Neural cell (in vitro differentiated cells): ENCODE data around the gene COTL1. TPM values are rescaled to one million over a fixed set of nuclear protein-coding genes. Genes with fewer than 3 reads are reported as not detected.

Experiments used
- H2AFZ ChIP-seq: fragments of 200-600, 300-800 bp; sonication (generic), shearing (Covaris generic); 2 replicates; pipeline ENCODE4 v1.6.0; 2014; ENCODE audit warnings: low read depth, mild to moderate bottlenecking, antibody characterized with exemption, low read length, moderate library complexity
- H3F3A ChIP-seq: fragments of 200-600 bp; shearing (Covaris generic); 2 replicates; pipeline ENCODE4 v1.6.1; 2016; ENCODE audit warnings: mild to moderate bottlenecking, moderate library complexity, mixed read lengths, antibody characterized with exemption, low read length; ENCODE audit not compliant: insufficient read depth, poor library complexity, severe bottlenecking
- H3K27ac ChIP-seq: fragments of 200-600, 300-800 bp; sonication (generic), shearing (Covaris generic); 2 replicates; pipeline ENCODE4 v1.5.1; 2014; ENCODE audit warnings: mild to moderate bottlenecking, low read length, moderate library complexity
- H3K27me3 ChIP-seq: fragments of 300-800, 200-600 bp; sonication (generic), shearing (Covaris generic); 2 replicates; pipeline ENCODE4 v1.6.0; 2014; ENCODE audit warnings: mild to moderate bottlenecking, low read depth, low read length, moderate library complexity; ENCODE audit not compliant: insufficient read depth
- H3K36me3 ChIP-seq: fragments of 300-800, 200-600 bp; sonication (generic), shearing (Covaris generic); 2 replicates; pipeline ENCODE4 v1.5.1; 2014; ENCODE audit warnings: mild to moderate bottlenecking, antibody characterized with exemption, low read length, moderate library complexity; ENCODE audit not compliant: insufficient read depth
- H3K4me2 ChIP-seq: fragments of 300-800, 200-600 bp; sonication (generic), shearing (Covaris generic); 2 replicates; pipeline ENCODE4 v1.6.0; 2014; ENCODE audit warnings: mild to moderate bottlenecking, low read length
- H3K4me3 ChIP-seq: fragments of 300-800, 200-600 bp; sonication (generic), shearing (Covaris generic); 2 replicates; pipeline ENCODE4 v1.5.1; 2014; ENCODE audit warnings: mild to moderate bottlenecking, low read length, moderate library complexity
- H3K79me2 ChIP-seq: fragments of 200-600 bp; shearing (Covaris generic); replicated peaks from 2 replicates; pipeline ENCODE4 v1.6.0; 2014; ENCODE audit warnings: mild to moderate bottlenecking, low read length, moderate library complexity; ENCODE audit not compliant: insufficient read depth
- H3K9ac ChIP-seq: fragments of 300-800, 200-600 bp; sonication (generic), shearing (Covaris generic); 2 replicates; pipeline ENCODE4 v1.6.1; 2016; ENCODE audit warnings: mild to moderate bottlenecking, low read length, mixed read lengths
- H3K9me2 ChIP-seq: fragments of 200-600 bp; shearing (Covaris generic); 2 replicates; pipeline ENCODE4 v1.6.1; 2016; ENCODE audit warnings: mild to moderate bottlenecking, low read length, mixed read lengths; ENCODE audit not compliant: insufficient read depth
- H3K9me3 ChIP-seq: fragments of 200-600, 300-800 bp; sonication (generic), shearing (Covaris generic); 2 replicates; pipeline ENCODE4 v1.6.1; 2016; ENCODE audit warnings: mild to moderate bottlenecking, mixed run types, low read length, moderate library complexity, mixed read lengths
- H4K20me1 ChIP-seq: fragments of 200-600 bp; shearing (Covaris generic); 2 replicates; pipeline ENCODE4 v1.6.1; 2016; ENCODE audit warnings: mild to moderate bottlenecking, mixed run types; ENCODE audit not compliant: insufficient read depth
- EP300 ChIP-seq: fragments of 450-650 bp; conservative IDR thresholded peaks from 2 replicates; pipeline ENCODE4 v1.6.1; 2014; ENCODE audit warnings: antibody characterized with exemption, mild to moderate bottlenecking, moderate library complexity; ENCODE audit not compliant: poor library complexity, severe bottlenecking
- EZH2 ChIP-seq: fragments of 200-600, 300-800 bp; shearing (Covaris generic), sonication (generic); IDR thresholded peaks from 2 replicates; pipeline ENCODE4 v1.6.1; 2014; ENCODE audit warnings: antibody characterized with exemption, low read length, borderline replicate concordance, mild to moderate bottlenecking; ENCODE audit not compliant: insufficient read depth, poor library complexity, severe bottlenecking
- MXI1 ChIP-seq: fragments of 450-650 bp; conservative IDR thresholded peaks from 2 replicates; pipeline ENCODE4 v1.6.1; 2014; ENCODE audit warnings: antibody characterized with exemption, mild to moderate bottlenecking; ENCODE audit not compliant: poor library complexity, severe bottlenecking
- POLR2AphosphoS5 ChIP-seq: IDR thresholded peaks from 2 replicates; pipeline ENCODE4 v1.6.1; 2012
- RAD21 ChIP-seq: fragments of 450-650 bp; conservative IDR thresholded peaks from 2 replicates; pipeline ENCODE4 v1.6.1; 2014; ENCODE audit warnings: antibody characterized with exemption, mild to moderate bottlenecking, moderate library complexity
- SMC3 ChIP-seq: fragments of 450-650 bp; conservative IDR thresholded peaks from 2 replicates; pipeline ENCODE4 v1.6.1; 2014; ENCODE audit warnings: antibody characterized with exemption, mild to moderate bottlenecking, moderate library complexity; ENCODE audit not compliant: poor library complexity
- TAF1 ChIP-seq: IDR thresholded peaks from 2 replicates; pipeline ENCODE4 v1.6.1; 2012; ENCODE audit warnings: low read depth
- polyA plus RNA-seq: library from polyadenylated mRNA; depleted of rRNA; stranded (reverse); fragments of >200 nt; gene quantifications from 2 replicates; pipeline ENCODE4 v1.2.3, GENCODE V29; 2014
- TF ChIP-seq, protein P1 (sequence below): fragments of 450-650 bp; IDR thresholded peaks from 2 replicates; pipeline ENCODE4 v1.5.1; 2014; ENCODE audit warnings: antibody characterized with exemption, mild to moderate bottlenecking, moderate library complexity; ENCODE audit not compliant: poor library complexity, severe bottlenecking
- TF ChIP-seq, protein P2 (sequence below): IDR thresholded peaks from 2 replicates; pipeline ENCODE4 v1.6.1; 2012; ENCODE audit warnings: borderline replicate concordance

The COTL1 gene
- polyA plus RNA-seq, 1 donor from 2014 or later: 86.6 TPM

GRCh38 chr16:84609563-84610177, 8.2 kb downstream of the COTL1 start:
- Histone ChIP-seq H2AFZ (no peak overlapping the region), H3K9me2 (no peaks in the 10 kb centered on the region), H4K20me1 (no peaks in the 10 kb centered on the region), H3K9me3 (peaks cover 3% of the 10 kb centered on the region), H3F3A (no peaks in the 10 kb centered on the region), H3K36me3 (no peaks in the 10 kb centered on the region), H3K9ac (no peak overlapping the region), H3K27ac (no peak overlapping the region), H3K79me2 (peaks cover 15% of the 10 kb centered on the region), H3K4me3 (no peak overlapping the region), H3K27me3 (no peaks in the 10 kb centered on the region), H3K4me2 (no peak overlapping the region)
- TF ChIP-seq TAF1: no peak
- no peak for TF ChIP-seq EP300
- TF ChIP-seq EZH2: no peak
- TF ChIP-seq MXI1: no peak
- TF ChIP-seq POLR2AphosphoS5: no peak

GRCh38 chr16:84608282-84608681, 9.6 kb downstream of the COTL1 start:
- Histone ChIP-seq H3K27ac (no peak overlapping the region), H3F3A (no peaks in the 10 kb centered on the region), H3K27me3 (no peaks in the 10 kb centered on the region), H3K4me3 (no peak overlapping the region), H3K9me2 (no peaks in the 10 kb centered on the region), H3K9me3 (peaks cover 3% of the 10 kb centered on the region), H2AFZ (no peak overlapping the region), H3K36me3 (no peaks in the 10 kb centered on the region), H4K20me1 (no peaks in the 10 kb centered on the region), H3K79me2 (peaks cover 11% of the 10 kb centered on the region), H3K9ac (no peak overlapping the region), H3K4me2 (no peak overlapping the region)
- TF ChIP-seq EP300 (no peak), MXI1 (no peak), TAF1 (no peak), RAD21 (no peak), SMC3 (no peak), EZH2 (no peak)
- TF ChIP-seq, protein P1, sequence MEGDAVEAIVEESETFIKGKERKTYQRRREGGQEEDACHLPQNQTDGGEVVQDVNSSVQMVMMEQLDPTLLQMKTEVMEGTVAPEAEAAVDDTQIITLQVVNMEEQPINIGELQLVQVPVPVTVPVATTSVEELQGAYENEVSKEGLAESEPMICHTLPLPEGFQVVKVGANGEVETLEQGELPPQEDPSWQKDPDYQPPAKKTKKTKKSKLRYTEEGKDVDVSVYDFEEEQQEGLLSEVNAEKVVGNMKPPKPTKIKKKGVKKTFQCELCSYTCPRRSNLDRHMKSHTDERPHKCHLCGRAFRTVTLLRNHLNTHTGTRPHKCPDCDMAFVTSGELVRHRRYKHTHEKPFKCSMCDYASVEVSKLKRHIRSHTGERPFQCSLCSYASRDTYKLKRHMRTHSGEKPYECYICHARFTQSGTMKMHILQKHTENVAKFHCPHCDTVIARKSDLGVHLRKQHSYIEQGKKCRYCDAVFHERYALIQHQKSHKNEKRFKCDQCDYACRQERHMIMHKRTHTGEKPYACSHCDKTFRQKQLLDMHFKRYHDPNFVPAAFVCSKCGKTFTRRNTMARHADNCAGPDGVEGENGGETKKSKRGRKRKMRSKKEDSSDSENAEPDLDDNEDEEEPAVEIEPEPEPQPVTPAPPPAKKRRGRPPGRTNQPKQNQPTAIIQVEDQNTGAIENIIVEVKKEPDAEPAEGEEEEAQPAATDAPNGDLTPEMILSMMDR: no peak

GRCh38 chr16:84607694-84608093, 10.2 kb downstream of the COTL1 start:
- Histone ChIP-seq H3F3A (no peaks in the 10 kb centered on the region), H3K79me2 (peaks cover 11% of the 10 kb centered on the region), H3K4me3 (no peak overlapping the region), H3K9ac (no peak overlapping the region), H3K36me3 (no peaks in the 10 kb centered on the region), H3K4me2 (no peak overlapping the region), H4K20me1 (no peaks in the 10 kb centered on the region), H3K27me3 (no peaks in the 10 kb centered on the region), H3K27ac (no peak overlapping the region), H2AFZ (no peak overlapping the region), H3K9me3 (peaks cover 3% of the 10 kb centered on the region), H3K9me2 (no peaks in the 10 kb centered on the region)
- no peak for TF ChIP-seq POLR2AphosphoS5
- no peak for TF ChIP-seq EP300
- TF ChIP-seq SMC3: no peak
- no peak for TF ChIP-seq TAF1
- TF ChIP-seq MXI1: no peak
- TF ChIP-seq RAD21: no peak
- no peak for TF ChIP-seq EZH2
- TF ChIP-seq, protein P1: no peak
- TF ChIP-seq, protein P2, sequence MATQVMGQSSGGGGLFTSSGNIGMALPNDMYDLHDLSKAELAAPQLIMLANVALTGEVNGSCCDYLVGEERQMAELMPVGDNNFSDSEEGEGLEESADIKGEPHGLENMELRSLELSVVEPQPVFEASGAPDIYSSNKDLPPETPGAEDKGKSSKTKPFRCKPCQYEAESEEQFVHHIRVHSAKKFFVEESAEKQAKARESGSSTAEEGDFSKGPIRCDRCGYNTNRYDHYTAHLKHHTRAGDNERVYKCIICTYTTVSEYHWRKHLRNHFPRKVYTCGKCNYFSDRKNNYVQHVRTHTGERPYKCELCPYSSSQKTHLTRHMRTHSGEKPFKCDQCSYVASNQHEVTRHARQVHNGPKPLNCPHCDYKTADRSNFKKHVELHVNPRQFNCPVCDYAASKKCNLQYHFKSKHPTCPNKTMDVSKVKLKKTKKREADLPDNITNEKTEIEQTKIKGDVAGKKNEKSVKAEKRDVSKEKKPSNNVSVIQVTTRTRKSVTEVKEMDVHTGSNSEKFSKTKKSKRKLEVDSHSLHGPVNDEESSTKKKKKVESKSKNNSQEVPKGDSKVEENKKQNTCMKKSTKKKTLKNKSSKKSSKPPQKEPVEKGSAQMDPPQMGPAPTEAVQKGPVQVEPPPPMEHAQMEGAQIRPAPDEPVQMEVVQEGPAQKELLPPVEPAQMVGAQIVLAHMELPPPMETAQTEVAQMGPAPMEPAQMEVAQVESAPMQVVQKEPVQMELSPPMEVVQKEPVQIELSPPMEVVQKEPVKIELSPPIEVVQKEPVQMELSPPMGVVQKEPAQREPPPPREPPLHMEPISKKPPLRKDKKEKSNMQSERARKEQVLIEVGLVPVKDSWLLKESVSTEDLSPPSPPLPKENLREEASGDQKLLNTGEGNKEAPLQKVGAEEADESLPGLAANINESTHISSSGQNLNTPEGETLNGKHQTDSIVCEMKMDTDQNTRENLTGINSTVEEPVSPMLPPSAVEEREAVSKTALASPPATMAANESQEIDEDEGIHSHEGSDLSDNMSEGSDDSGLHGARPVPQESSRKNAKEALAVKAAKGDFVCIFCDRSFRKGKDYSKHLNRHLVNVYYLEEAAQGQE: no peak
